Endothelial cell of umbilical vein (primary cell): Measurements from ENCODE around the gene COQ8B. TPM values are rescaled to one million over a fixed set of nuclear protein-coding genes. Genes with fewer than 3 reads are reported as not detected.

Source experiments
- BruUV-seq: library from RNA; stranded (reverse); fragments of 400-500 nt; replicated peaks from 2 replicates; lab custom pipeline; 2021; lab: Mats Ljungman, UMichigan
- CTCF ChIA-PET: fragments of 300-600, 350-600 bp; sonication (Branson Sonifier 250); formaldehyde crosslinking; loops from one replicate; lab custom pipeline; 2021; ENCODE audit warnings: antibody characterized with exemption, inconsistent platforms; lab: Charles Lee
- POLR2A ChIA-PET: fragments of 300-600, 350-600 bp; sonication (Branson Sonifier 250); formaldehyde crosslinking; loops from one replicate; lab custom pipeline; 2021; ENCODE audit warnings: antibody characterized with exemption, inconsistent platforms; lab: Charles Lee
- DNase-seq: peaks from one replicate; pipeline ENCODE4 v3.0.0-alpha.2; 2011; ENCODE audit warnings: low read depth, low spot score
- FAIRE-seq: peaks from 2 replicates; lab custom pipeline; 2011; peaks lifted over from hg19 to GRCh38; lab: Jason Lieb, UNC
- H2AFZ ChIP-seq: 2 replicates; pipeline ENCODE4 v1.6.0; 2012; ENCODE audit warnings: low read depth, low read length, control low read depth, inconsistent platforms
- H3K27ac ChIP-seq: 2 replicates; pipeline ENCODE4 v1.5.1; 2011; ENCODE audit warnings: low read depth, mild to moderate bottlenecking, control low read depth, low read length, moderate library complexity; ENCODE audit not compliant: insufficient read depth
- H3K27me3 ChIP-seq, 2 experiments: 2 replicates each; pipeline versions ENCODE4 v1.6.0 to v1.6.1; 2011; ENCODE audit warnings: low read length in 2 of 2, mixed read lengths in 1 of 2; ENCODE audit not compliant: control insufficient read depth in 2 of 2, insufficient read depth in 2 of 2
- H3K36me3 ChIP-seq, 2 experiments: 2 replicates in 1 of 2; 3 replicates in 1 of 2; pipeline ENCODE4 v1.5.1; 2011; ENCODE audit warnings: low read length in 2 of 2, mild to moderate bottlenecking in 1 of 2, moderate library complexity in 1 of 2; ENCODE audit not compliant: control insufficient read depth in 2 of 2, insufficient read depth in 2 of 2; ENCODE audit errors: extremely low read depth in 1 of 2
- H3K4me1 ChIP-seq: 3 replicates; pipeline ENCODE4 v1.5.1; 2011; ENCODE audit warnings: mild to moderate bottlenecking, low read length; ENCODE audit not compliant: control insufficient read depth, insufficient read depth; ENCODE audit errors: extremely low read depth
- H3K4me2 ChIP-seq: 2 replicates; pipeline ENCODE4 v1.6.1; 2011; ENCODE audit warnings: low read length, control low read depth, mixed read lengths; ENCODE audit not compliant: insufficient read depth
- H3K4me3 ChIP-seq, 3 experiments: fragments of 200-600 bp in 1 of 3; sonication (generic), shearing (Covaris generic) in 1 of 3; replicated peaks in 1 of 3; 2 replicates each; pipeline ENCODE4 v1.5.1; 2011 to 2016; ENCODE audit warnings: control low read depth in 3 of 3, low read length in 3 of 3, mild to moderate bottlenecking in 2 of 3, inconsistent platforms in 1 of 3, low read depth in 1 of 3, moderate library complexity in 1 of 3; ENCODE audit not compliant: insufficient read depth in 1 of 3
- H3K79me2 ChIP-seq: 2 replicates; pipeline ENCODE4 v1.6.0; 2012; ENCODE audit warnings: low read length, inconsistent platforms; ENCODE audit not compliant: control insufficient read depth, insufficient read depth
- H3K9ac ChIP-seq: replicated peaks from 2 replicates; pipeline ENCODE3; 2011; ENCODE audit warnings: low read length, control low read depth; ENCODE audit not compliant: insufficient read depth; ENCODE audit errors: extremely low read depth
- H3K9me1 ChIP-seq: replicated peaks from 3 replicates; pipeline ENCODE4 v1.6.0; 2011; ENCODE audit warnings: mild to moderate bottlenecking, low read length; ENCODE audit not compliant: control insufficient read depth, insufficient read depth; ENCODE audit errors: extremely low read depth
- H3K9me3 ChIP-seq: replicated peaks from 2 replicates; pipeline ENCODE4 v1.5.1; 2012; ENCODE audit warnings: low read length, inconsistent platforms; ENCODE audit not compliant: control insufficient read depth, insufficient read depth
- H4K20me1 ChIP-seq: replicated peaks from 2 replicates; pipeline ENCODE3; 2011; ENCODE audit warnings: mild to moderate bottlenecking, low read length; ENCODE audit not compliant: control insufficient read depth, insufficient read depth; ENCODE audit errors: extremely low read depth
- CTCF ChIP-seq, 2 donors: IDR thresholded peaks; 1 replicate in 1 of 2; 2 replicates in 1 of 2; pipeline ENCODE4 v1.5.1; 2011; ENCODE audit warnings: low read length in 2 of 2, mild to moderate bottlenecking in 2 of 2, moderate library complexity in 2 of 2, control low read depth in 1 of 2, inconsistent platforms in 1 of 2, low read depth in 1 of 2; ENCODE audit not compliant: insufficient read depth in 1 of 2; ENCODE audit errors: extremely low read depth in 1 of 2
- EZH2 ChIP-seq: IDR thresholded peaks from 2 replicates; pipeline ENCODE4 v1.6.1; 2012; ENCODE audit warnings: borderline replicate concordance, low read depth, mild to moderate bottlenecking, moderate library complexity, low read length, inconsistent platforms; ENCODE audit not compliant: severe bottlenecking
- FOS ChIP-seq: IDR thresholded peaks from 2 replicates; pipeline ENCODE4 v1.6.1; 2011; ENCODE audit warnings: mild to moderate bottlenecking, low read length, moderate library complexity, borderline replicate concordance; ENCODE audit not compliant: insufficient read depth
- GATA2 ChIP-seq: IDR thresholded peaks from 2 replicates; pipeline ENCODE4 v1.7.0; 2011; ENCODE audit warnings: low read depth, mild to moderate bottlenecking, moderate library complexity, mixed read lengths, low read length; ENCODE audit not compliant: insufficient read length, insufficient read depth
- JUN ChIP-seq: IDR thresholded peaks from 2 replicates; pipeline ENCODE4 v1.6.1; 2011; ENCODE audit warnings: borderline replicate concordance, low read depth; ENCODE audit not compliant: insufficient read length, insufficient read depth
- MAX ChIP-seq: IDR thresholded peaks from 2 replicates; pipeline ENCODE4 v1.6.1; 2011; ENCODE audit not compliant: insufficient read depth, insufficient read length
- MYC ChIP-seq: IDR thresholded peaks from one replicate; pipeline ENCODE4 v1.6.1; 2011; ENCODE audit warnings: mild to moderate bottlenecking, low read depth, low read length
- POLR2A ChIP-seq: IDR thresholded peaks from 2 replicates; pipeline ENCODE4 v1.6.1; 2012; ENCODE audit warnings: low read depth, mild to moderate bottlenecking, control low read depth, low read length
- POLR2AphosphoS5 ChIP-seq: IDR thresholded peaks from 2 replicates; pipeline ENCODE4 v1.6.1; 2012; ENCODE audit warnings: low read depth, mild to moderate bottlenecking, control low read depth, low read length, moderate library complexity; ENCODE audit not compliant: insufficient read depth
- dilution Hi-C: fragments of 300-500 bp; cut with MboI; formaldehyde crosslinking; loops from one replicate; pipeline ENCODE4 v1.15.0; 2019; ENCODE audit warnings: low sequenced_read_pairs; ENCODE audit not compliant: extremely low pct_ligation_motif_present
- intact Hi-C: fragments of 100-400 bp; cut with micrococcal nuclease; formaldehyde crosslinking; loops from one replicate; pipeline ENCODE4 v1.10.0; 2022
- polyA plus RNA-seq, 4 experiments: library from polyadenylated mRNA; depleted of rRNA in 3 of 4; stranded (reverse) in 3 of 4; unstranded in 1 of 4; fragments of >200 nt; gene quantifications; 2 replicates each; pipeline versions ENCODE4 v1.2.1 to v1.2.3, GENCODE V29; 2011 to 2012; ENCODE audit warnings: missing spikeins in 1 of 4
- total RNA-seq: library from RNA; stranded (reverse); gene quantifications from 2 replicates; pipeline ENCODE4 v1.2.3, GENCODE V29; 2021

COQ8B gene
- total and polyA plus RNA-seq, 2 donors (not counting 3 experiments of a cell fraction or from before 2014, with no cell fraction given) = 16.2 to 19.2 TPM

DNA sequence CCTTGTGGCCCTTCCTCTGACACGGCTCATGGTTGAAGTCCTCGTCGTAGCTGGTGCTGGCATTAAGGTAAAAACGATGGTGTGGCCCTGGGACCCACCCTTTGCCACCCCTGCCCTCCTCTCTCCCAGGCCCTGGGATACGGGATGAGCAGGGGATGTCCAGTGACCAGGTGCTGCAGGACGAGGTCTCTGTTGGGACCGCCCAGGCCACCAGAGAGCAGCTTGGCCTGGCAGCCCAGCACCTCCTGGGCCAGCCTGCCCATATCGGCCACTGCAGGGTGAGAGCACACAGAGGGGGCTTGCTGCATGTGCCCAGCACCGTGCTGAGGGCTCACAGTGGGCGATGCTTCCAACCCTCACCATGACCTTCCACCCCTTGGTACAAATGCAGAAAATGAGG lies 27.2 kb upstream of the COQ8B start:
- ChIA-PET POLR2A (interaction anchor here (1.0 kb wide), 1 partner anchor 23 kb away, joined by 3 read pairs; no protein-coding TSS in a partner anchor), CTCF (interaction anchor here (1.0 to 2.7 kb wide), 2 partner anchors 63 to 75 kb away, joined by 3 to 7 read pairs; no protein-coding TSS in a partner anchor)
- intact Hi-C loops = no loop called here
- Histone ChIP-seq H3K27ac (no peak overlapping the region), H3K9ac (no peak overlapping the region), H3K9me3 (no peaks in the 10 kb centered on the region), H3K4me1 (peaks cover 9% of the 10 kb centered on the region), H2AFZ (no peak overlapping the region), H3K4me3 (no peak overlapping the region), H3K79me2 (no peaks in the 10 kb centered on the region), H3K4me2 (no peak overlapping the region), H4K20me1 (no peaks in the 10 kb centered on the region), H3K27me3 (no peaks in the 10 kb centered on the region), H3K9me1 (no peaks in the 10 kb centered on the region), H3K36me3 (peaks cover 0 to 6% of the 10 kb centered on the region in 2 experiments)
- BruUV-seq = no TSS peak
- dilution Hi-C loops = no loop called here
- DNase-seq (no peak), FAIRE-seq (no peak)
- no peak for TF ChIP-seq GATA2
- TF ChIP-seq MAX = no peak
- no peak for TF ChIP-seq FOS
- TF ChIP-seq JUN = no peak
- TF ChIP-seq MYC = no peak
- no peak for TF ChIP-seq EZH2

DNA sequence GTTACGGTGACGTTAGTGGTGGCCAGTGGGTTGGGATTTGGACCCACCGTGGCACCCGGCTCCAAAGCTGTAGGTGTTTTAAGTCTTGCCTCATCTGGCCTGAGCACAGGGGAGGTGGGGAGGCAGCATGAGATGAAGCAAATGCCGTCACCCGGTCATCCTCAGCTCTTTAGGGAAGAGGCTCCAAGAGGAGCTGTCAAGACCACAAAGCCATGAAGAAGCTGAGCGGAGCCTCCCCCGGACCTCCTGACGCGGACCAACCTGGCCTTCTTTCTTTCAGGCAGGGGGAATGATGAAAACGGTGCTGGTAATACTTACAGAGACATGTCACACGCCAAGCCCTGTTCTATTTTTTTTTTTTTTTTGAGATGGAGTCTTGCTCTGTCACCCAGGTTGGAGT lies 26.2 kb upstream of the COQ8B start:
- H3K9ac ChIP-seq = no peak overlapping the region
- no peaks in the 10 kb centered on the region for H3K9me3 ChIP-seq
- CTCF ChIA-PET = no interaction called here
- BruUV-seq = no TSS peak
- POLR2A ChIA-PET = interaction anchor here (0.7 to 1.0 kb wide), 2 partner anchors 22 to 56 kb away, joined by 3 to 4 read pairs; partner anchors contain the start of gene EGLN2
- H3K9me1 ChIP-seq = no peaks in the 10 kb centered on the region
- TF ChIP-seq JUN = no peak
- TF ChIP-seq CTCF (IDR thresholded peaks at IDR 0.05; ENCODE audit: extremely low read depth in 1 of 2, insufficient read depth in 1 of 2, low read depth in 1 of 2, low read length in 2 of 2) = no peak
- no peak for TF ChIP-seq POLR2A
- no peak for TF ChIP-seq MYC
- no peak for TF ChIP-seq MAX
- TF ChIP-seq GATA2 = no peak
- TF ChIP-seq EZH2 = no peak
- TF ChIP-seq FOS = no peak
- no peak for TF ChIP-seq POLR2AphosphoS5
- peaks cover 0 to 6% of the 10 kb centered on the region in 2 experiments for H3K36me3 ChIP-seq
- H2AFZ ChIP-seq = no peak overlapping the region
- no peak for DNase-seq
- H3K27me3 ChIP-seq = no peaks in the 10 kb centered on the region
- peaks cover 9% of the 10 kb centered on the region for H3K4me1 ChIP-seq
- dilution Hi-C loops = no loop called here
- no peak overlapping the region for H3K27ac ChIP-seq
- H3K4me3 ChIP-seq = no peak overlapping the region
- H3K4me2 ChIP-seq = no peak overlapping the region
- intact Hi-C loops = no loop called here
- no peaks in the 10 kb centered on the region for H3K79me2 ChIP-seq
- no peaks in the 10 kb centered on the region for H4K20me1 ChIP-seq
- no peak for FAIRE-seq
